Subcutaneous adipose tissue (tissue), 4 donors: Measurements from ENCODE around the gene C17orf78. TPM values are rescaled to one million over a fixed set of nuclear protein-coding genes. Genes with fewer than 3 reads are reported as not detected.

ENCODE experiments used
- CTCF ChIP-seq: fragments of 450-650 bp; IDR thresholded peaks from one replicate; pipeline ENCODE4 v1.5.1; 2016; ENCODE audit warnings: low read depth, mild to moderate bottlenecking, control low read depth, antibody characterized with exemption, moderate library complexity
- total RNA-seq, 4 donors: library from RNA; depleted of rRNA; stranded (reverse); fragments of >200 nt; gene quantifications; one replicate each; pipeline ENCODE4 v1.1.0, GENCODE V29; 2016

Gene C17orf78
- total RNA-seq, 4 donors from 2014 or later, result not detected

DNA sequence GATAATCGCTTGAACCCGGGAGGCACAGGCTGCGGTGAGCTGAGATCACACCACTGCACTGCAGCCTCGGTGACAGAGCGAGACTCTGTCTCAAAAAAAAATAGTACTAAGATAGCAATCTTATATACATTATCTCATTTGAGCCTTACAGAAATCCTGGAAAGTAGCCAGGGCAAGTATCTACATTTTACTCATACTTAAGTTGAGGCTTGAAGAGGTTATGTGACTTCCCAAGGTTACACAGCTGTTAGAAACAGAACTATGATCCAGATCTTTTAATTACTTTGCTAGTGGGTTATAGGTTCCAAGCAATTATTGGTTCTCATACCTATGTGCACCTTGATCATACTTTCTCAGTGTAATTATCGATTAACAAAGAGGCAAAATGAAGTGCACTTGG, 15.4 kb downstream of the C17orf78 start:
- no peak for TF ChIP-seq CTCF

- no peak for TF ChIP-seq CTCF
Observed at GRCh38 chr17:37392024-37392590, 16.3 kb downstream of the C17orf78 start.

DNA sequence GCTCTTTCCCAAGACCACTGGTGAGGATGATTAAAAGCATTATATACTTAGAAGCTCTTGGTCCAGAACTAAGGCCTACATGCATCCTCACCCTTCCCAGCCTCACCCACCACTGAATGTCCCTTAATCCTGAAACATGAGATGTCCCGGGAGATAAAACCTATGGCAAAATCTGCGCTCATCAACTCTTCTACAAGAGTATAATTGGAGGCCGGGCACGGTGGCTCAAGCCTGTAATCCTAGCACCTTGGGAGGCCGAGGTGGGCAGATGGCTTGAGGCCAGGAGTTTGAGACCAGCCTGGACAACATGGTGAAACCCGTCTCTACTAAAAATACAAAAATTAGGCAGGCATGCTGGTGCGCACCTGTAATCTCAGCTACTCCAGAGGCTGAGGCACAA, 17.6 kb downstream of the C17orf78 start:
- no peak for TF ChIP-seq CTCF

GRCh38 chr17:37399265-37399803, 23.5 kb downstream of the C17orf78 start:
- TF ChIP-seq CTCF, result no peak

- no peak for TF ChIP-seq CTCF
Observed at GRCh38 chr17:37400505-37400904, 24.7 kb downstream of the C17orf78 start.

- TF ChIP-seq CTCF, result no peak
Observed at GRCh38 chr17:37405955-37406634, 30.3 kb downstream of the C17orf78 start.

DNA sequence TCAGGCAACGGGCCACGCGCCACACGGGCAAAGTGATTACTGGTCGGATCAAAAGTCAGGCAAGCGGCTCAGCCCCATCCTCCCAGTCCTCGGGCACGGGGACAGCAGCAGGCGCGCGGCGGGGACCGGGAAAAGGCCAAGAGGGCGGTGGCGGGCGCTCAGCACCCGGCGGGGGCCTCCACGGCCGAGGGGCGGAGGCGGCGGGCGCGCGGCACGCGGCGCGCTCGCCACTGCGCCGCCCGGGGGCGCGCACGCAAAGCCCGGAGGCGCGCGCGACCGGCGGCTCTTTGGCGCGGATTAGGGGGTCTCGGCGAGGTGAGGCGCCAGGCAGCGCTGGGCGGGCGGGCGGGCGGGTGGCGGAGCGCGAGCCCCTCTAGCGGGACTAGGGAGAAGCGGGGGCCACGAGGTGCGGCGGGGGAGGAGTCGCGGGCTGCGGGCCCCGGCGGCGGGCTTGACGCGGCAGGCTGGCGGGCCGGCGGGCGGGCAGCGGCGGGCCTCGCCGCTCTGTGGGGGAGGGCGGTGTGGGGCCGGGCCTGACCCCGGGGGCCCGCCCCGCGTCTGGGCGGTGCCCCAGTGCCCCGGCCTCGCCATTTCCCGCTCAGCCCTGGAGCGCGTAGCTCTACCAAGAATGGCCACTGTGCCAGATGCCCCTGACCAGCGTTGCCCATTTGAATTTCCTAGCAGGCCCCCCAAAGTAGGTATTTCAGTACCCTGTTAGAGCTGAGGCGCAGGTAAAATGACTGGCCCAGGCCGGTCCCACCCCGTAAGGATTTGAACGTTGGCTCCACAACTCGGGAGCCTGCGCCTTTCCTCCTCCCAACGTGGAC, 31.1 kb downstream of the C17orf78 start, which contains the start of the genes ACACA and TADA2A:
ACACA (minus strand) TSS at position 202 of the 827 bp plus-strand sequence. CDS start 537 bp downstream, outside the sequence.
TADA2A (plus strand) TSS at position 252 of the 827 bp plus-strand sequence. CDS start 4,480 bp downstream, outside the sequence.
- TF ChIP-seq CTCF, result no peak
